HG02610 (cell line): ENCODE data around the gene TMEM191C.
"Not testable (repeated sequence)": the region's sequence is repeated elsewhere in the genome, so short reads cannot be mapped to it uniquely, and the experiment has no call there.

Source experiments
- ATAC-seq: cut with Tn5 transposase; IDR thresholded peaks from one replicate; pipeline ENCODE4 v1.9.1; 2021; ENCODE audit warnings: mild to moderate bottlenecking, moderate library complexity; ENCODE audit not compliant: unreplicated experiment

The TMEM191C gene

DNA sequence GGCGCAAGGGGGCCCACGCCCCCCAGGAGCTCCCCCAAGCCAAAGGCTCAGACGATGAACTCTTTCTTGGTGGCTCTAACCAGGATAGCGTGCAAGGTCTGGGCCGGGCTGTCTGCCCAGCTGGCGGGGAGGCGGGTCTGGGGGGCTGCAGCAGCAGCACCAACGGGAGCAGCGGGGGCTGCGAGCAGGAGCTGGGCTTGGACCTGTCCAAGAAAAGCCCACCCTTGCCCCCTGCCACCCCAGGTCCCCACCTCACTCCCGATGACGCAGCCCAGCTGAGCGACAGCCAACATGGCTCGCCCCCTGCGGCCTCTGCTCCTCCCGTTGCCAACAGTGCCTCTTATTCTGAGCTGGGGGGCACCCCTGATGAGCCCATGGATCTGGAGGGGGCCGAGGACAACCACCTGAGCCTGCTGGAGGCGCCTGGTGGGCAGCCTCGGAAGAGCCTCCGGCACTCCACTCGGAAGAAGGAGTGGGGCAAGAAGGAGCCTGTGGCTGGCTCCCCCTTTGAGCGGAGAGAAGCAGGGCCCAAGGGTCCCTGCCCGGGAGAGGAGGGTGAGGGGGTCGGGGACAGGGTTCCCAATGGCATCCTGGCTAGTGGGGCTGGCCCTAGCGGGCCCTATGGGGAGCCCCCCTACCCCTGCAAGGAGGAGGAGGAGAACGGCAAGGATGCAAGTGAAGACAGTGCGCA is 21.6 kb upstream of the TMEM191C start:
- ATAC-seq: no peak

DNA sequence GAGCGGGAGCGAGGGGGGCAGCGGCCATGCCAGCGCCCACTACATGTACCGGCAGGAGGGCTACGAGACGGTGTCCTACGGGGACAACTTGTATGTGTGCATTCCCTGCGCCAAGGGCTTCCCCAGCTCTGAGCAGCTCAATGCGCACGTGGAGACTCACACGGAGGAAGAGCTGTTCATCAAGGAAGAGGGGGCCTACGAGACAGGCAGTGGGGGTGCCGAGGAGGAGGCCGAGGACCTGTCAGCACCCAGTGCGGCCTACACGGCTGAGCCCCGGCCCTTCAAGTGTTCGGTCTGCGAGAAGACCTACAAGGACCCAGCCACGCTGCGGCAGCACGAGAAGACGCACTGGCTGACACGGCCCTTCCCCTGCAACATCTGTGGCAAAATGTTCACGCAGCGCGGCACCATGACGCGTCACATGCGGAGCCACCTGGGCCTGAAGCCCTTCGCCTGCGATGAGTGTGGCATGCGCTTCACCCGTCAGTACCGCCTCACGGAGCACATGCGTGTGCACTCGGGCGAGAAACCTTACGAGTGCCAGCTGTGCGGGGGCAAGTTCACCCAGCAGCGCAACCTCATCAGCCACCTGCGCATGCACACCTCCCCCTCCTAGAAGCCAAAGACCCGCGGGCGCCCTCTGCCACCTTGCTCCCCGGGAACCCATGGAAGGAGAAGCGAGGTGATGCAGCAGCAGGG is 20.9 kb upstream of the TMEM191C start:
- ATAC-seq: no peak

DNA sequence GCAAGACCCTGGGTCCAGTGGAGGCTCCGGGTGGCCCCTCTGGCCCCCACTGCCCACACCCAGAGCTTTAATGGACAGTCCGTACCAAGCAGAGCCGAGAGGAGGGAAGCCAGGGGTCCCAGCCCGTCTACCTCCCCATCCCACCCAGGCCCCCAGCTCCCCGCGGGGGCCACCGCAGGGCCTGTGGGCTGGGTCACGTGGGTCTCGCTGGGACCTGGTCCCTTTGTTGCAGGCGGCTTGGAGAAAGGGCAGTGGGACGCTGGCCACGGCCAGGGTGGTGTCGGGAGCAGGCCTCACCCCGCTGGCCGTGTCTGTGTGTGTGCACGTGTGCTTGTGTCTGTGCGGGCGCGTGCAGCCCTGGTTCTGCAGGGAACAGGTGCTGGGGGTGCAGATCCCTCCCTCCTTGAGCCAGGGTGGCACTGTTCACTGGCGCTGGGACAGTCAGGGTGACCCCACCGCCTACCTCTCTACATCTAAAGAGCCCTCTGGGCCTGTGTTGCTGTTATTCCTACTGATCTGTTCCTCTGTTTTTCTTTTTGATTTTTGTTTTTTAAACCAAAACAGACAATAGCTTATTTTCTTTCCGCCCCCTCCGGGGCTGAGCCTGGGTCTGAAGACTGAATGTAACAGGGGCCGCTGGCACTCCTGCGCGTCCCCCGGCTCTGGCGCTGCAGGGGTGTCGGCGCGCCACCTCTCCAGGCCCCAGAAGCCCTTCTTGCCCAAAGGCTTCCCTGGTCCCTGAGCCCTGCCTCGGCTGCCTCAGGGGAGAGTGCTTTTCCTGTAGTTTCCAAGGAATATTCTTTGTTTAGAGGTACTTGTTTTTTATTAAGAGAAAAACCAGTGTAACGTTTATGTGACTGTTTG is 20.1 kb upstream of the TMEM191C start:
- ATAC-seq: no peak

DNA sequence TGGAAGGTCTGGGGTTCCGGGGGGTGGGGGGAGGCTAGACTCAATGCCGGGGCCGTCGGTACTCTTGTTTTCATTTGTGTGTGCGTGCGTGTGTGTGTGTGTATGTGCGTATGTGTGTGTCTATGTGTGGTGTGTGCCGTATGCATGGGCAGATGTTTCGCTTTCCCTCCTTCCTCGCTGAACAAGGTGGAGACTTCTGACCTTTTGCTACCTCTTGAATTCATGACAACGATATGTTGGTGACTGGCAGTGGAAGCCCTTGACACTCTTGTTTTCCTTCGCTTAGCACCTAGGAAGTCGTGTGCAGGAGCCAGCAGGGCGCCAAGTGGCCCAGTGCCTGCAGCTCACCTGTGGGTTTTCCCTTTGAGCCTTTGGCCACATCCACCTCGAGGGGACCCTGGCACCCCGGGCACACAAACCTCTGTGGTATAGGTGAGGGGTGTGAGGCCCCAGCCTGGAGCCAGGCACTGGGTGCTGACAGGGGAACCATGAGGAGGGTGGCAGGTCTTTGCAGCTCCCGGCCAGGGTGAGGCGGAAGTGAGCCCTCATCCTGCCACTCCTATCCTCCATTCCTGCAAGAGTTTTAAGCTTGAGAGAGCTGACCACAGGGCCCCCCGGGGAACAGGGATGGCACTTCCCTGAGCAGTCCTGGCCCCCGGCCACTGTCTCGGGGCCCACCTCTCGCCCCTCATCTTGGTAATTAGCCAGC is 19.3 kb upstream of the TMEM191C start:
- ATAC-seq: no peak

DNA sequence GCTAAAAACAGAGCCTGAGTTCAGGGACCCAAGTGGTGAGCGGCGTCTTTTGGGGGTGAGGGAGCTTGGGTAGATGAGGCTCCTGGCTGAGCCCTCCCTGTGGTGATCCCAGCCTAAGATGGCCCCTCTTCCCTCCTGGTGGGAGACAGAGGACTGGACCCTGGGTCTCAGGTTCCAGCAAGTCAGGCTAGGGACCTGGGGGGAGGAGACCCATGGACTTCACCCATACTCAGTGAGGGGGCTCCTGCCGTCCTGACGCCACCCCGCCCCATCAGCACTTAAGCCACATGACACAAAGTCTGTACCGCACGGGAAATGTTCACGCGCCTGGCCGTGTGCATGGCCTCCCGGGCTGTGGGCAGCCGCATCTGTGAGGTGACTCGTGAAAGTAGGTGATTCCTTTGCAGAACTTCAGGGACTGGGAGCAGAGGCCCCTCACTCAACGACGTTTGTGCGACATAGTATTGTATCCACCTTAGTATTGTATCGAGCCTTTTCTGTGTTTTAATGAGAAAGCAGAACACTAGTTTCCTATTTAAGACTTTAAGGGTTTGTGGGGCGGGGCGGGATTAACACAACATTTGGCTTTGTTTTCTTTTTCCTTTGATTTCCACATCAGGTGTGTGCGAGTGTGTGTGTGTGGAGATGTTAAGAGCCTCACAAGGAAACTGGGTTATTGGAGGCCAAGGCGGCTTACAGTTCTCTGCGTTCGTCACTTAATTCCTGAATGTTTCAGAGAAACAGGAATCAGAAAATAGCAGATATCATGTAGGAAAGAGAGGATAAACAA is 18.4 kb upstream of the TMEM191C start:
- ATAC-seq: no peak

DNA sequence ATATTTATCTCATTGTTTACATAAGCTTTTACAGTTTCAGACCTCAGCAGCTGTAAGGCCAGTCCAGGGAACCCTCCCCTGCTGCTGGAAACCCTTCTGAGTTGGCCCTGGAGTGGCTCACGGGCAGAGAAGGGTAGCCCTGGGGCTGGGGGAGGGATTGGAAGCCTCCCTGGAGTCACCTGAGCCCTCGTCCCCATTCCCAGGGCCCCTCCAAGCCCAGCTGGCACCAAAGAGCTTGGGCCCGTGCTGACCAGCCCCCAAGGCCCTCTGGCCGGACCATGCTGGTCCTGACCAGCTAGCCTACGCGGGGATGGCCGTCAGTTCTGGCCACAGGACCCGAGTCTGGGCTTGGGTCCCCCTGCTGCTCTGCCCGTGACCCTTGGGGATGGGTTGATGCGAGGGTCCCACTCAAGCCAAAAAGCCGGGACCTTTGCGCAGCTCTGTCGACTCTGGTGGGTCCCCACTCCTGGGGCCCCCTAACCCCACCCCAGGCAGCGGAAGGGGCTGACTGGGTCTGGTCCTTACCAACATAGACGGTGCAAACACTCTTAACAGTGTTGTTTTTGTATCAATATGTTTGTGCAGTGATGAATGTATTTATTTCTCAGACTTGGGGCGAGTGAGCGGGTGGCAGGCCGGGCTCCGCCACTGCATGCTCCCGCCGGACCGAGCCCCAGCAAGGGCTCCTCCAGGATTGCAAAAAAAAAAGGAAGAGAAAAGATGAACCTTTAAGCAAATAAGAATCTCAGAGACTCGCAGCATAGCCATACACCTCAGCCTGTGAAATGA is 17.5 kb upstream of the TMEM191C start:
- no peak for ATAC-seq

DNA sequence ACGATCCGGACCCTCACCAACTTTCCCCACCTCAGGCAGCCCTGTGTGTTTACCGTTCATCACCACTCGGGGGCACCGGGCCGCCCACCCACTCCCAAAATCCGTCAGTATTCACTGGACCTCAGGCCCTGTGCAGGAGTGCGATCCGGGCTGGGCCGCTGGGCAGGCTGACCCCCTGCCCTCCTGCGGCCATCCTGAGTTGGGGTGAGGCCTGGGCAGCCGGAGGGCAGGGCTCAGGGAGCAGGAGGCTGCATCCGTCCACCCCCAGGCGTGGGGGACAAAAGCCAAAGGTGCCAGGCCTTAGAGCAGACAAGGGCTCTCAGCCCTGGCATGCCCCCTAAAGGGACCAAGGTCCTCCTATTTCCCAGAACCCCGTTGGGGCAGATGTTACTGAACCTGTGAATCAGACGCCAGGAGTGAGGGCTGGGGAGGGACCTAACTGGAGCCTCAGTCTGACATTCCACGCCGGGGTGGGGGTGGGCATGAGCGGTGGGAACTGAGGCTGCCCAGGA is 16.8 kb upstream of the TMEM191C start:
- ATAC-seq: no peak

DNA sequence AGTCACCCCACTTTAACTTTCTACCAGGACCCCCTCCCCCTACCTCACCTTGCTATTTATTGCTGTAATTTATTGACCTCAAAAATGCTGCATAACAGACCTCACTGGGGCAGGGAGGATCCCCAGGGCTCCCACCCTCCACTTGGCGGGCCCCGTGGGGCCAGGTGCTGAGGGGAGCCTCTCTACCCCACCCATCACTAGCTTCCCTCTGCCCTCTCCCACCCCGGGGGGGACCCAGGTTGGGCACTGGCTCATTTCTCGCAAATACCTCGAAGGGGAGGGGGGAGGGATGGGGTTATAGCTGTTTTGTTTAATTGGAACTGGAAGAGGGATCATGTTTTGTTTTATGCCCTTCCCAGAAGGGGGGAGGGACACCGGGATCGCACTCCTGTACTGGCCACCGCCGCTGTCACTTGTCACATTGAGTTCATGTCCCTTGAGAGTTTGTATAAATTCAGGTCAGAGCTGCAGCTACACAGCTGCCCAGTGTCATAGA is 16.3 kb upstream of the TMEM191C start:
- ATAC-seq: no peak

DNA sequence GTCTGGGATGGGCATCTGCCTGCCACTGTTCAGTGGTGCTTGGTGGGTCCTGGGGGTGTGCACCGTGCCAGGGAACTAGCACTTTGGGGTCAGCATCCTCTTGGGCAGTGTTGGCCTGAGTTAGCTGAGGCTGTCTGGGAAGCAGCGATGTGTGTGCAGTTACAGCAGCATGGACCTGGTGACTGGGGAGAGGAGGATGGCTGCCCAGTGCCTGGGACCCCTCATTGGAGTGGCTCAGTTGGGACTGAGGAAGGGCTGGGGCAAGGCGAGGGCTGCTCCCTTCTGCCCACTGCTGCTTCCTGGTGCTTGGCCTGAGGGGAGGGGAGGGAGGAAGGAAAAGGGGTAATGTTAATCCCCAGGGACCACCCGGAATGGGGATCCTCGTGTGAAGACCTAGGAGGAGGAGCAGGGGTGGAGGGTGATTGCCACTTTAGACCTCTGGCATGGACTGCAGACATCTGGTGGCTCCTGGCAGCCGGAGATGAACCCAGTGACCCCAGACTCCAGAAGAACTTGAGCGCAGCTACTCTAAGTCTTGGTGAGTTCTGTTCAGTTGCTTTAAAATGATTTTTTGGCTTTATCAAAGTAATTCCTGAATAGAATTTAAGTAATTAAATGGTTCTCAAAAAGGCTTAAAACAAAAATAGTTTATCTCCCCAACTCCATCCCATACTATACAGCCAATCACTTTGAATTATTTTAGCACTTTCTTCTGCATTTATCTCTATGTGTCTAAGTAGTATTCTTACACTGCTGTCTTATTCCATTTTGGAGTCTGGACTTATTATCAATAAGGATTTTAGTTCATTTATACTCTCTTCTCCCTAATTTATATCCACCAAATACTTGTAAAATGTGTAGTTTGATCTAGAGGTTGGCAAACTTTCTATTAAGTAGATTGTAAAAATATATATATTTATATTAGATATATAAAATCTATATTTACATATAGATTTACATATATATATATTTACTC is 15.4 kb upstream of the TMEM191C start:
- no peak for ATAC-seq

DNA sequence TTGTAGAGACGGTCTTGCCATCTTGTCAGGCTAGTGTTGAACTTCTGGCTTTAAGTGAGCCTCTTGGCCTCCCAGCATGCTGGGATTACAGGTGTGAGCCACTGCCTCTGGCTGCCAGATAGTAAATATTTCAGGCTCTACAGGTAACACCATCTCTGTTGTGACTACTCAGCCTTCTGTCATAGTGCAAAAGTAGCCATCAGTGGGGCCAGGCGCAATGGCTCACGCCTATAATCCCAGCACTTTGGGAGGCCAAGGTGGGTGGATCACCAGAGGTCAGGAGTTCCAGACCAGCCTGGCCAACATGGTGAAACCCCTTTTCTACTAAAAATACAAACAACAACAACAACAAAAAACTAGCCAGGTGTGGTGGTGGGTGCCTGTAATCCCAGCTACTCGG is 14.5 kb upstream of the TMEM191C start:
- not testable (repeated sequence) for ATAC-seq

DNA sequence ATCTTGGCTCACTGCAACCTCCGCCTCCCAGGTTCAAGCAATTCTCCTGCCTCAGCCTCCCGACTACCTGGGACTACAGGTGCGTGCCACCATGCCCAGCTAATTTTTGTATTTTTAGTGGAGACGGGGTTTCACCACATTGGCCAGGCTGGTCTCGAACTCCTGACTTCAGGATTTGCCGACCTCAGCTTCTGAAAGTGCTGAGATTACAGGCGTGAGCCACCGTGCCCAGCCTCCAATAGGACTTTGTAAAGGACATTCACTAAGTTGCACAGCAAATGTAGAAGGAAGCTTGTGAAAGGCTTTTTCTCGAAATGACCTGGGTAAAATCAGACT is 12.2 kb upstream of the TMEM191C start:
- not testable (repeated sequence) for ATAC-seq

DNA sequence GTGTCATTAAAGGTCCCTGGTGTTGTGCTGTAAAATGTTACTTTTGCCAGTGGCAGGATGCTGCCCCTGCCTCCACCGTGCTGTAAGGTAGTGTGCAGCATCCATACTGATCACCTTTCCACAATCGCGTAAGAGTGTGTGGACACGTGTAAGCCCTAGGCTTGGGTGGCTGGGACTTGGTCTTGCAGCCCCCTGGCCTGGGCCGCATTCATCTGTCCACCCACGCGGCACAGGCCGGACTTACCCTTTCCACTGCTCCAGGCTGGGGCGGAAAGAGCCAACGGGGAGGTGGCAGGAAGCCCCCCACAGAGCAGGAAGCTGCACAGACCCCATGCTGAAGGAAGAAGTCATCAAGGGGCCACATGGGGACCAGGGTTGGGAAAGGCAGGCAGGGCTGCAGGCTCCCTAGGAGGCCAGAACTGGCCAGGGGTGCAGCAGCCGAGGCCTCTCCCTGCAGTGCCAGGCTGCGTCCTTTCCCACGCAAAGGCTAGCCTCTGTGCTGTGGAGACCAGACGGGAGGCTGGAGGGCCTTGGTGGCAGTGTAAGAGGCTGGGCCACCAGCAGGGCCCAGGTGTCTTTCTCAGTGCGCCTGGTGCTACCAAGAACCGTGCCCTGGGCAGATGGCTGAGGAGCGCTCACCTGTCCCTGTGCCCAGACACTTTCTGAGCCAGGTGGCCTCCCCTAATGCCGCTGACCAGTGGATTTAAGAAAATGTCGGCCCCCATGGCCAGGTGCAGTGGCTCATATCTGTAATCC is 11.7 kb upstream of the TMEM191C start:
- no peak for ATAC-seq

DNA sequence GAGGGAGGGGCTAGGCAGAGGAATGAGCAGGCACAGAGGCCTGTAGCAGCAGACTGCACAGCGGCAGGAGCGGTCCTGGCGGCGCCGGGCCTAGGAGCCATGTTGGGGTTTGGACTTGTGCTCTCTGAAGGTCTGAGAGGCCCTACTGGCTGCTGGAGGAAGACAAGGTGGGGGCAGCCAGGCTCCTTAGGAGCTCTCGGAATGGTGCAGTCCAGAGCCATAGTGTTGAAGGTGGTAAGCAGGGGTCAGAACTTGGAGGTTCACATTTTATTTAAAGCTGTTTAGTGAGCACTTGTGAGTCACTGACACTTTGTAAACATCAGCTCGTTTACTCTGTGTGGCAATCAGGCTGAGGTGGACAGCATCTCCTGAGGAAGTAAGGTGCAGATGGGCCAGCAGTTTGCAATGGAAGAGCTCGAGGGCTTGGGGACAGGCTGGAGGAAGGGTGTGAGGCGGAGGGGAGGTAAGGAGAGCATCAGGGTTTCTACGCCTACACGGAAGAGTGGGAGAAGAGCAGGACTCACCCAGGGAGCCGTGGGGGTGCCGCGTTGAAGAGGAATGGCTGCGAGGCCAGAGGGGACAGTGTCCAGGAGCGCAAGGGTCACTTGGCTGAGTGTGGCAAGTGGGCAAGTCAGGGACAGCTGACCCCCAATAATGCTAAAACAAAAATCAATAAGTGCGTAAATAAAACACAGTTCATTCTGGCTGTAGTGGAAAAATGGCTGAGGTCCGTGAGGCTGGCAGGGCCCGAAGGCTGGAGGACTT is 10.0 kb upstream of the TMEM191C start:
- no peak for ATAC-seq

DNA sequence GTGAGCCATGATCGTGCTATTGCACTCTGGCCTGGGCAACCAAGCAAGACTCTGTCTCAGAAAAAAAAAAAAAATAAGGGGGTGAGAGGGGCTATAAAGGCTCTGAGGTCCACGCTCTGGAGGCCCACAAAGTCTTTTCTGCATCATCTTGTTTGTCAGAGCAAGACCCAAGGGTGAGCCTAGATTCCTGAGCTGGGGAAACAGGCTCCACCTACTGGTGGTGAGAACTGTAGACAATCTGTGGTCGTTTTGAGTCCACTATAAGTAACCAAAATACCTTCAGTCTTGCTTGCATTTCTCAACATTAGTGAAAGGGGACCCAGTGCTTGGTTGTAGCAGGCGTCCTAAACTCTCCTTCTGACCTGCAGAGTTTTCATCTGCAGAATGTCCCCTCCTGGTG is 4.5 kb upstream of the TMEM191C start:
- not testable (repeated sequence) for ATAC-seq

DNA sequence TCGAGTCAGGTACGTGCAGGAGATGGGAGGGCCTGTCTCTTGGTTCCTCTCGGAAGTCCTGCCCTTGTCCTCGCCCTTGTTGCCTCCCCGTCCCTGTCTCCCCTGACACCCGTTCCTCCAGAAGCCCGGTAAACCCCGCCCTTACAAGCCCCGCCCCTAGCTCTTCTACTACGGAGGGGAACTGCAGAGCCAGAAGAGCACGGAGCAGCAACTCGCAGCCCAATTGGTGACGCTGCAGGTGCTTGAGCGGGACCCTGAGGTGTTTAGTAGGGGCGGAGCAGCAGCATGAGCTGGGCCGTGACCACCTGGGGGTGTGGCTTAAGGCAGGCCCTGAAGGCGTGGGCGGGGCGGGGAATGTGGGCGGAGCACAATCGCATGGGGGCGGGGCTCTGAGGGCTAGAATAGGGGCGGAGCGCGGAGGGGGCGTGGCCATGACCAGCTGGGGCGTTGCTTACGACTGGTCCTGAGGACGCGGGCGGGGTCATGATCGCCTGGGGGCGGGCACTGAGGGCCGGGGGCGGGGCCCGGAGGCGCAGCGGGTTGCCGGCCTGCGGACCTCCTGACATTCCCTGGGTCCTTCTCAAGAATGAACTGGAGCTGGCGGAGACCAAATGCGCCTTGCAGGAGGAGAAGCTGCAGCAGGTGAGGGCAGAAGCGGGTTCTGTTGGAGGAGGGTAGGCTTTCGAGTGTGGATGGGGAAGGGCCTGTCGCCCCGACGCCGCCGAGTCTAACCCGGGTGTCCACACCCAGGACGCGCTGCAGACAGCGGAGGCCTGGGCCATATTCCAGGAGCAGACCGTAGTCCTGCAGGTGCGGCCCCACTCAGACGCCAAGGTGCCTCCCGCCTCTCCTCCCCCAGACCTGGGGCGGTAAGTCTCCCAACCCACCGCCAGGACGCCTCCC is 1.3 kb downstream of the TMEM191C start:
- ATAC-seq: peak; percentile 76
